Neural progenitor cell (in vitro differentiated cells): ENCODE measurements around the gene DDX49. TPM values are rescaled to one million over a fixed set of nuclear protein-coding genes. Genes with fewer than 3 reads are reported as not detected.

Source experiments
- DNase-seq: peaks from one replicate; pipeline ENCODE4 v3.0.0-alpha.2; 2016; ENCODE audit warnings: low spot score
- H2AFZ ChIP-seq: fragments of 200-600 bp; sonication (generic); replicated peaks from 2 replicates; pipeline ENCODE4 v1.6.1; 2016; ENCODE audit warnings: antibody characterized with exemption
- H3F3A ChIP-seq: fragments of 200-600 bp; sonication (generic); 2 replicates; pipeline ENCODE4 v1.6.1; 2016; ENCODE audit warnings: antibody characterized with exemption, low read depth
- H3K27ac ChIP-seq: fragments of 200-600 bp; sonication (generic); 2 replicates; pipeline ENCODE4 v1.5.1; 2016; ENCODE audit warnings: mild to moderate bottlenecking
- H3K27me3 ChIP-seq: fragments of 200-600 bp; sonication (generic); 2 replicates; pipeline ENCODE4 v1.6.1; 2016; ENCODE audit warnings: mild to moderate bottlenecking, moderate library complexity
- H3K36me3 ChIP-seq: fragments of 200-600 bp; sonication (generic); 2 replicates; pipeline ENCODE4 v1.5.1; 2016
- H3K4me1 ChIP-seq: fragments of 200-600 bp; sonication (generic); 2 replicates; pipeline ENCODE4 v1.6.1; 2016; ENCODE audit warnings: mixed run types
- H3K4me2 ChIP-seq: fragments of 200-600 bp; sonication (generic); 2 replicates; pipeline ENCODE4 v1.6.1; 2016
- H3K4me3 ChIP-seq: fragments of 200-600 bp; sonication (generic); 2 replicates; pipeline ENCODE4 v1.5.1; 2016
- H3K79me2 ChIP-seq: fragments of 200-600 bp; sonication (generic); 2 replicates; pipeline ENCODE4 v1.6.1; 2016; ENCODE audit warnings: low read depth
- H3K9ac ChIP-seq: fragments of 200-600 bp; sonication (generic); 2 replicates; pipeline ENCODE4 v1.6.1; 2016
- H3K9me3 ChIP-seq: fragments of 200-600 bp; sonication (generic); 2 replicates; pipeline ENCODE4 v1.5.1; 2016; ENCODE audit warnings: low read depth
- H4K20me1 ChIP-seq: fragments of 200-600 bp; sonication (generic); 2 replicates; pipeline ENCODE4 v1.6.1; 2016; ENCODE audit warnings: low read depth
- H3K27ac Mint-ChIP-seq: 3 replicates; pipeline ENCODE4 v1.8.0; 2021; ENCODE audit warnings: mixed read lengths
- H3K27me3 Mint-ChIP-seq: 2 replicates; pipeline ENCODE4 v1.8.0; 2022; ENCODE audit warnings: low read depth, mild to moderate bottlenecking, inconsistent platforms, moderate library complexity, mixed read lengths; ENCODE audit not compliant: insufficient read depth
- H3K36me3 Mint-ChIP-seq: 3 replicates; pipeline ENCODE4 v1.8.0; 2021; ENCODE audit warnings: mixed read lengths
- H3K4me1 Mint-ChIP-seq: 3 replicates; pipeline ENCODE4 v1.8.0; 2021; ENCODE audit warnings: mixed read lengths
- H3K4me3 Mint-ChIP-seq: 3 replicates; pipeline ENCODE4 v1.8.0; 2021; ENCODE audit warnings: mild to moderate bottlenecking, moderate library complexity, mixed read lengths
- H3K9me3 Mint-ChIP-seq: 3 replicates; pipeline ENCODE4 v1.8.0; 2020; ENCODE audit warnings: mixed read lengths
- CTCF ChIP-seq: fragments of 200-600 bp; sonication (generic); IDR thresholded peaks from 2 replicates; pipeline ENCODE4 v1.5.1; 2017; ENCODE audit warnings: antibody characterized with exemption, mild to moderate bottlenecking
- EZH2 ChIP-seq: fragments of 200-600 bp; sonication (generic); IDR thresholded peaks from 2 replicates; pipeline ENCODE4 v1.6.1; 2017; ENCODE audit warnings: antibody characterized with exemption, mild to moderate bottlenecking, moderate library complexity
- EZH2phosphoT487 ChIP-seq: fragments of 200-600 bp; sonication (generic); IDR thresholded peaks from 2 replicates; pipeline ENCODE4 v1.6.1; 2017; ENCODE audit warnings: antibody characterized with exemption
- total RNA-seq: library from RNA; depleted of rRNA; stranded (reverse); fragments of >200 nt; gene quantifications from 2 replicates; pipeline ENCODE4 v1.2.3, GENCODE V29; 2015; ENCODE audit warnings: low replicate concordance

The DDX49 gene
- total RNA-seq, 1 donor from 2014 or later: 19.9 TPM

GRCh38 chr19:18948075-18948975 lies 28.8 kb downstream of the DDX49 start:
- no peak overlapping the region for H3K4me3 Mint-ChIP-seq
- H3K27me3 Mint-ChIP-seq: peaks cover 4% of the 10 kb centered on the region
- TF ChIP-seq CTCF (no peak), EZH2 (no peak), EZH2phosphoT487 (no peak)
- H3K4me3 ChIP-seq: no peak overlapping the region
- no peaks in the 10 kb centered on the region for H3K4me1 ChIP-seq
- no peaks in the 10 kb centered on the region for H3K79me2 ChIP-seq
- H3K9ac ChIP-seq: no peak overlapping the region
- peaks cover 3% of the 10 kb centered on the region for H3K9me3 Mint-ChIP-seq
- no peak for DNase-seq
- H3K36me3 Mint-ChIP-seq: no peaks in the 10 kb centered on the region
- no peak overlapping the region for H3K4me2 ChIP-seq
- H3K4me1 Mint-ChIP-seq: peaks cover 3% of the 10 kb centered on the region
- H3K27me3 ChIP-seq: no peaks in the 10 kb centered on the region
- no peaks in the 10 kb centered on the region for H3K9me3 ChIP-seq
- H3F3A ChIP-seq: no peaks in the 10 kb centered on the region
- H3K27ac Mint-ChIP-seq: peak overlapping the region; percentile 63
- peaks cover 1% of the 10 kb centered on the region for H4K20me1 ChIP-seq
- no peak overlapping the region for H3K27ac ChIP-seq
- H2AFZ ChIP-seq: no peak overlapping the region
- H3K36me3 ChIP-seq: no peaks in the 10 kb centered on the region

GRCh38 chr19:18948976-18949356 lies 29.5 kb downstream of the DDX49 start:
- Mint-ChIP-seq H3K9me3 (peaks cover 3% of the 10 kb centered on the region), H3K27ac (no peak overlapping the region), H3K4me3 (peak overlapping the region; percentile 30), H3K27me3 (peaks cover 4% of the 10 kb centered on the region), H3K4me1 (peaks cover 3% of the 10 kb centered on the region), H3K36me3 (no peaks in the 10 kb centered on the region)
- no peak for TF ChIP-seq CTCF
- TF ChIP-seq EZH2phosphoT487: no peak
- TF ChIP-seq EZH2: no peak
- H3K27ac ChIP-seq: no peak overlapping the region
- no peak overlapping the region for H3K4me2 ChIP-seq
- no peaks in the 10 kb centered on the region for H4K20me1 ChIP-seq
- H3K36me3 ChIP-seq: no peaks in the 10 kb centered on the region
- no peaks in the 10 kb centered on the region for H3K4me1 ChIP-seq
- H3K79me2 ChIP-seq: no peaks in the 10 kb centered on the region
- H2AFZ ChIP-seq: no peak overlapping the region
- no peaks in the 10 kb centered on the region for H3K9me3 ChIP-seq
- H3K4me3 ChIP-seq: no peak overlapping the region
- H3F3A ChIP-seq: no peaks in the 10 kb centered on the region
- DNase-seq: no peak
- H3K9ac ChIP-seq: no peak overlapping the region
- no peaks in the 10 kb centered on the region for H3K27me3 ChIP-seq

- Mint-ChIP-seq H3K27ac (no peak overlapping the region), H3K9me3 (peaks cover 3% of the 10 kb centered on the region), H3K4me1 (peaks cover 3% of the 10 kb centered on the region), H3K36me3 (no peaks in the 10 kb centered on the region), H3K4me3 (no peak overlapping the region), H3K27me3 (peaks cover 4% of the 10 kb centered on the region)
- no peaks in the 10 kb centered on the region for H3K36me3 ChIP-seq
- no peak for TF ChIP-seq EZH2phosphoT487
- no peak for TF ChIP-seq CTCF
- TF ChIP-seq EZH2: no peak
- no peak overlapping the region for H3K27ac ChIP-seq
- no peaks in the 10 kb centered on the region for H4K20me1 ChIP-seq
- H3K4me1 ChIP-seq: no peaks in the 10 kb centered on the region
- H3K79me2 ChIP-seq: no peaks in the 10 kb centered on the region
- DNase-seq: no peak
- H3F3A ChIP-seq: no peaks in the 10 kb centered on the region
- H3K4me2 ChIP-seq: no peak overlapping the region
- no peak overlapping the region for H3K9ac ChIP-seq
- no peaks in the 10 kb centered on the region for H3K9me3 ChIP-seq
- no peak overlapping the region for H3K4me3 ChIP-seq
- no peaks in the 10 kb centered on the region for H3K27me3 ChIP-seq
- H2AFZ ChIP-seq: no peak overlapping the region
These were observed 30.3 kb downstream of the DDX49 start for GRCh38 chr19:18949858-18950257.
